Hepatocyte (in vitro differentiated cells): ENCODE data around the gene ENPP6. TPM values are rescaled to one million over a fixed set of nuclear protein-coding genes. Genes with fewer than 3 reads are reported as not detected.
A peak's percentile ranks its signal among the peaks of the same experiment; 100 is the strongest.

Experiments used
- DNase-seq: peaks from one replicate; pipeline ENCODE4 v3.0.0-alpha.2; 2016; ENCODE audit warnings: low spot score
- H2AFZ ChIP-seq: fragments of 200-600 bp; sonication (generic); 2 replicates; pipeline ENCODE4 v1.6.0; 2016; ENCODE audit warnings: antibody characterized with exemption, mild to moderate bottlenecking
- H3K27ac ChIP-seq: fragments of 200-600 bp; sonication (generic); 2 replicates; pipeline ENCODE4 v1.5.1; 2016; ENCODE audit warnings: mild to moderate bottlenecking
- H3K27me3 ChIP-seq: fragments of 200-600 bp; sonication (generic); 2 replicates; pipeline ENCODE4 v1.6.1; 2016
- H3K36me3 ChIP-seq: fragments of 200-600 bp; sonication (generic); replicated peaks from 2 replicates; pipeline ENCODE4 v1.5.1; 2016; ENCODE audit warnings: low read depth; ENCODE audit not compliant: insufficient read depth
- H3K4me1 ChIP-seq: fragments of 200-600 bp; sonication (generic); 2 replicates; pipeline ENCODE4 v1.5.1; 2016; ENCODE audit warnings: mild to moderate bottlenecking, moderate library complexity; ENCODE audit not compliant: insufficient read depth
- H3K4me2 ChIP-seq: fragments of 200-600 bp; sonication (generic); 2 replicates; pipeline ENCODE4 v1.6.0; 2016
- H3K4me3 ChIP-seq: fragments of 200-600 bp; sonication (generic); 2 replicates; pipeline ENCODE4 v1.5.1; 2016; ENCODE audit warnings: mild to moderate bottlenecking
- H3K79me2 ChIP-seq: fragments of 200-600 bp; sonication (generic); 2 replicates; pipeline ENCODE4 v1.6.0; 2017; ENCODE audit warnings: mild to moderate bottlenecking
- H3K9me2 ChIP-seq: fragments of 200-600 bp; sonication (generic); replicated peaks from 2 replicates; pipeline ENCODE4 v1.6.0; 2017; ENCODE audit warnings: mild to moderate bottlenecking; ENCODE audit not compliant: insufficient read depth
- H3K9me3 ChIP-seq: fragments of 200-600 bp; sonication (generic); 2 replicates; pipeline ENCODE4 v1.5.1; 2016; ENCODE audit warnings: low read depth, mild to moderate bottlenecking
- H4K20me1 ChIP-seq: fragments of 200-600 bp; sonication (generic); 2 replicates; pipeline ENCODE4 v1.6.0; 2016; ENCODE audit warnings: mild to moderate bottlenecking; ENCODE audit not compliant: insufficient read depth, poor library complexity, severe bottlenecking
- CTCF ChIP-seq: fragments of 200-600 bp; sonication (generic); IDR thresholded peaks from 2 replicates; pipeline ENCODE4 v1.5.1; 2016; ENCODE audit warnings: antibody characterized with exemption, mild to moderate bottlenecking; ENCODE audit not compliant: poor library complexity
- EZH2 ChIP-seq: fragments of 200-600 bp; sonication (generic); IDR thresholded peaks from 2 replicates; pipeline ENCODE4 v1.6.1; 2016; ENCODE audit warnings: antibody characterized with exemption, mild to moderate bottlenecking, borderline replicate concordance
- EZH2phosphoT487 ChIP-seq: fragments of 200-600 bp; sonication (generic); IDR thresholded peaks from one replicate; pipeline ENCODE4 v1.6.1; 2018; ENCODE audit warnings: antibody characterized with exemption, mild to moderate bottlenecking, low read depth, moderate library complexity; ENCODE audit not compliant: unreplicated experiment, severe bottlenecking
- WGBS: methylation state at CpG from one replicate; pipeline ENCODE4 v1.1.6; 2016; ENCODE audit warnings: low lambda C conversion rate; ENCODE audit errors: missing lambda C conversion rate; 5-methylcytosine and 5-hydroxymethylcytosine counted together
- polyA plus RNA-seq: library from polyadenylated mRNA; unstranded; fragments of >200 nt; fragmentation: Nextera tagmentation; extraction: Ambion mirVana; gene quantifications from 2 replicates; pipeline ENCODE4 v1.2.1, GENCODE V29; 2016
- total RNA-seq: library from RNA; depleted of rRNA; stranded (reverse); fragments of >200 nt; gene quantifications from 2 replicates; pipeline ENCODE4 v1.2.3, GENCODE V29; 2014

The ENPP6 gene
- total and polyA plus RNA-seq, 2 experiments from 2014 or later = 0.03 TPM; not detected in 1

DNA sequence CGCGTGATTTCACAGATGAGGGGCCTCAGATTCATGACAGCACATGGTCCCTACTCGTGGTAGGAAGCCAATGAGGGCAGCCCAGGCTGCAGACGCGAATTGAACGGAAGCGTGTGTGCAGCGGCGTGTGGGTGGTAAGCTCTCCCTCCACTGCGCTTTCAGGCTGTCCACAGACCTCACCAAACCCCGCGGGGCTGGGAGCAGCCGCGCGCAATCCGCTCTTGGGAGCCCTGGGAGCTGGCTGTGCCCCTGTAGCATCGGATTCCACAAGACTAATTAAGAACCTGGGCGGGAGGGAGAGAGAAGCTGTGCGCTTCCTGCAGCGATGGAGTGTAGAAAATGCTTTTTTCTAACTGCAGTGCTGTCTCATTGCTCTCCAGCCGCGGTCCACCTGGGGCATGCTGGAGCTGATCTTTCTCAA, 177.7 kb downstream of the ENPP6 start:
- peak overlapping the region; percentile 64 for H3K4me2 ChIP-seq
- H2AFZ ChIP-seq = no peak overlapping the region
- H3K27ac ChIP-seq = no peak overlapping the region
- no peaks in the 10 kb centered on the region for H3K4me1 ChIP-seq
- no peaks in the 10 kb centered on the region for H3K9me3 ChIP-seq
- H3K9me2 ChIP-seq = no peaks in the 10 kb centered on the region
- no peak for TF ChIP-seq EZH2
- TF ChIP-seq EZH2phosphoT487 = no peak
- TF ChIP-seq CTCF = no peak
- H4K20me1 ChIP-seq = no peaks in the 10 kb centered on the region
- H3K27me3 ChIP-seq = no peaks in the 10 kb centered on the region
- 62% methylated on average over 20 of the region's 22 CpGs for WGBS
- no peak for DNase-seq
- no peaks in the 10 kb centered on the region for H3K79me2 ChIP-seq
- no peaks in the 10 kb centered on the region for H3K36me3 ChIP-seq
- H3K4me3 ChIP-seq = no peak overlapping the region
